Activated naive CD8-positive, alpha-beta T cell treated with anti-CD3 and anti-CD28 coated beads, Interleukin-2, amount 50 U/mL, for 24 hours (primary cell): ENCODE results near the gene PIEZO2.

Experiments used
- ATAC-seq: fragments of 150-1000 bp; cut with Tn5 transposase; one replicate; pipeline ENCODE4 v1.10.0; 2021
- DNase-seq: peaks from one replicate; pipeline ENCODE4 v3.0.0; 2021
- H3K27ac Mint-ChIP-seq: one replicate; pipeline ENCODE4 v1.8.0; 2021; ENCODE audit warnings: mild to moderate bottlenecking, mixed read lengths
- H3K27me3 Mint-ChIP-seq: one replicate; pipeline ENCODE4 v1.8.0; 2021; ENCODE audit warnings: mixed read lengths
- H3K36me3 Mint-ChIP-seq: one replicate; pipeline ENCODE4 v1.8.0; 2021; ENCODE audit warnings: low read depth, mixed read lengths
- H3K4me1 Mint-ChIP-seq: one replicate; pipeline ENCODE4 v1.8.0; 2021; ENCODE audit warnings: mixed read lengths
- H3K4me3 Mint-ChIP-seq: one replicate; pipeline ENCODE4 v1.8.0; 2021; ENCODE audit warnings: mild to moderate bottlenecking, moderate library complexity, mixed read lengths
- H3K9me3 Mint-ChIP-seq: one replicate; pipeline ENCODE4 v1.8.0; 2021; ENCODE audit warnings: mixed read lengths

PIEZO2 gene

DNA sequence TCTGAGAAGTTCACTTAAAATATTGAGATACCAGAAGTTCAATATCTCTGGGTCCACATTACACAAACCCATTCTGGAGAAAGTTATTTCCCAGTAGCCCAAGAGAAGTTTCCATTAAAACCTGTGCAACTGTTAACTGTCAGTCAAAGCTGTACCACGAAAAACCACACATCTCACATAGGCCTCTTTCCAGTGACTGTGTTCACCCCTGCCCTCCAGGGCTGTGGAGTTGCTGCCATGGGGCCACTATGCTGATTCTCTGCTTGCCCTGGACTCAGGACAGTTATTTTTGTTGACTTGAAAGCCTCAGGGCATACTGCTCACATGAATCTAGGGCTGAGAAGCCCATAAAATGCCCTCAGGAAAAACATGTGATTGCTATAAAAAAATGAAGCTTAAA, 153.8 kb downstream of the PIEZO2 start:
- H3K36me3 Mint-ChIP-seq = peaks cover 2% of the 10 kb centered on the region
- H3K27ac Mint-ChIP-seq = no peak overlapping the region
- no peaks in the 10 kb centered on the region for H3K4me1 Mint-ChIP-seq
- ATAC-seq (no peak), DNase-seq (no peak)
- H3K4me3 Mint-ChIP-seq = no peak overlapping the region
- H3K27me3 Mint-ChIP-seq = peaks cover 3% of the 10 kb centered on the region
- H3K9me3 Mint-ChIP-seq = peaks cover 25% of the 10 kb centered on the region

- DNase-seq = no peak
- Mint-ChIP-seq H3K4me1 (no peaks in the 10 kb centered on the region), H3K36me3 (no peaks in the 10 kb centered on the region), H3K27ac (no peak overlapping the region), H3K9me3 (peaks cover 21% of the 10 kb centered on the region), H3K27me3 (peaks cover 1% of the 10 kb centered on the region), H3K4me3 (no peak overlapping the region)
- no peak for ATAC-seq
Observed at GRCh38 chr18:10989486-10989885, 159.9 kb downstream of the PIEZO2 start.

- peaks cover 34% of the 10 kb centered on the region for H3K9me3 Mint-ChIP-seq
- no peak overlapping the region for H3K27ac Mint-ChIP-seq
- DNase-seq = no peak
- H3K4me3 Mint-ChIP-seq = no peak overlapping the region
- no peaks in the 10 kb centered on the region for H3K4me1 Mint-ChIP-seq
- no peaks in the 10 kb centered on the region for H3K36me3 Mint-ChIP-seq
- no peak for ATAC-seq
- peaks cover 1% of the 10 kb centered on the region for H3K27me3 Mint-ChIP-seq
Observed at GRCh38 chr18:10985689-10986088, 163.7 kb downstream of the PIEZO2 start.

GRCh38 chr18:10979411-10979810, 170.0 kb downstream of the PIEZO2 start:
- Mint-ChIP-seq H3K27ac (no peak overlapping the region), H3K9me3 (peaks cover 17% of the 10 kb centered on the region), H3K36me3 (no peaks in the 10 kb centered on the region), H3K27me3 (no peaks in the 10 kb centered on the region), H3K4me1 (no peaks in the 10 kb centered on the region), H3K4me3 (no peak overlapping the region)
- DNase-seq (no peak), ATAC-seq (no peak)

DNA sequence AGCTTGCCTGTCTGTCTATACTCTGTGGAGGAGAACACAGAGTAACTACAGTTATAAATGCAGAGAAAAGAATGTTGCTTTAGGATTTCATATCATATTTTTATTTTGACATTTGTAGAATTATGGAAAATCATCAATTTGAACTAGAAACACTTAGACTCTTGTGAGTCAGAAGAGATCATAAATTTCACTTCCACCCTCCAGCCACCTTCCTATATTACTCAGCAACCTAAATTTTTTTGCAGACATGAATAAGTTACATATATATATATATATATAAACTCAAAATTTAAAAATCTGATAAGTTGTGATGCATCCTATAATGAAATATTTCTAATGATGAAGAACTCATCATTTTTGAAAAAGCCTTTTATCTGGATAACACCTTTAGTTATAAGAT, 172.3 kb downstream of the PIEZO2 start:
- no peak for DNase-seq
- Mint-ChIP-seq H3K4me1 (no peaks in the 10 kb centered on the region), H3K9me3 (peaks cover 4% of the 10 kb centered on the region), H3K4me3 (no peak overlapping the region), H3K27ac (no peak overlapping the region), H3K27me3 (no peaks in the 10 kb centered on the region), H3K36me3 (no peaks in the 10 kb centered on the region)
- ATAC-seq = no peak

- H3K4me1 Mint-ChIP-seq = no peaks in the 10 kb centered on the region
- H3K4me3 Mint-ChIP-seq = no peak overlapping the region
- no peak overlapping the region for H3K27ac Mint-ChIP-seq
- no peaks in the 10 kb centered on the region for H3K36me3 Mint-ChIP-seq
- no peak for ATAC-seq
- no peak for DNase-seq
- peaks cover 3% of the 10 kb centered on the region for H3K27me3 Mint-ChIP-seq
- peaks cover 5% of the 10 kb centered on the region for H3K9me3 Mint-ChIP-seq
Observed at GRCh38 chr18:10973567-10974203, 175.7 kb downstream of the PIEZO2 start.

- Mint-ChIP-seq H3K27me3 (peaks cover 3% of the 10 kb centered on the region), H3K9me3 (peaks cover 5% of the 10 kb centered on the region)
Observed at GRCh38 chr18:10971717-10972116, 177.7 kb downstream of the PIEZO2 start.

DNA sequence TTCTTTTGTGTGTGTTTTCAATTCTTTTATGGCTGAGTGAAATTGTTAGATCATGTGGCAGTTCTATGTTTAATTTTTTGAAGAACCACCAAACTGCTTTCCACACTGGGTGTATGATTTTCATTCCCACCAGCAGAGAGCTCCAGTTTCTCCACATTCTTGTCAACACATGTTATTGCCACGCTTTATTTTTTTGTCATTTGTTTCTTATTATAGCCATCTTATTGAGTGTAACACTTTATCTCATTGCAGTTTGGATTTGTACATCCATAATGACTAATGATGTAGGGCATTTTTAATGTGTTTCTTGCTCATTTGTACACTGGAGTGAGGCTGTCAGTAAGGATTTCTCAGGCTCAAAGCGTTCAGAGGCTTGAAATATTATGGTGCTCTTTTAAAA, 184.2 kb downstream of the PIEZO2 start:
- Mint-ChIP-seq H3K9me3 (peaks cover 5% of the 10 kb centered on the region), H3K36me3 (no peaks in the 10 kb centered on the region), H3K4me3 (no peak overlapping the region), H3K27ac (no peak overlapping the region), H3K4me1 (no peaks in the 10 kb centered on the region), H3K27me3 (peaks cover 3% of the 10 kb centered on the region)
- ATAC-seq = no peak
- no peak for DNase-seq

More at GRCh38 chr18:10971717-10972116, 177.7 kb downstream of the PIEZO2 start:
- DNase-seq (no peak), ATAC-seq (no peak)
- no peaks in the 10 kb centered on the region for H3K36me3 Mint-ChIP-seq
- no peak overlapping the region for H3K27ac Mint-ChIP-seq
- no peak overlapping the region for H3K4me3 Mint-ChIP-seq
- H3K4me1 Mint-ChIP-seq = no peaks in the 10 kb centered on the region

- ATAC-seq (no peak), DNase-seq (no peak)
- no peaks in the 10 kb centered on the region for H3K4me1 Mint-ChIP-seq
- no peak overlapping the region for H3K4me3 Mint-ChIP-seq
- H3K27ac Mint-ChIP-seq = no peak overlapping the region
- H3K27me3 Mint-ChIP-seq = no peaks in the 10 kb centered on the region
- H3K36me3 Mint-ChIP-seq = no peaks in the 10 kb centered on the region
- H3K9me3 Mint-ChIP-seq = no peaks in the 10 kb centered on the region
Observed at GRCh38 chr18:10953672-10954071, 195.7 kb downstream of the PIEZO2 start.

DNA sequence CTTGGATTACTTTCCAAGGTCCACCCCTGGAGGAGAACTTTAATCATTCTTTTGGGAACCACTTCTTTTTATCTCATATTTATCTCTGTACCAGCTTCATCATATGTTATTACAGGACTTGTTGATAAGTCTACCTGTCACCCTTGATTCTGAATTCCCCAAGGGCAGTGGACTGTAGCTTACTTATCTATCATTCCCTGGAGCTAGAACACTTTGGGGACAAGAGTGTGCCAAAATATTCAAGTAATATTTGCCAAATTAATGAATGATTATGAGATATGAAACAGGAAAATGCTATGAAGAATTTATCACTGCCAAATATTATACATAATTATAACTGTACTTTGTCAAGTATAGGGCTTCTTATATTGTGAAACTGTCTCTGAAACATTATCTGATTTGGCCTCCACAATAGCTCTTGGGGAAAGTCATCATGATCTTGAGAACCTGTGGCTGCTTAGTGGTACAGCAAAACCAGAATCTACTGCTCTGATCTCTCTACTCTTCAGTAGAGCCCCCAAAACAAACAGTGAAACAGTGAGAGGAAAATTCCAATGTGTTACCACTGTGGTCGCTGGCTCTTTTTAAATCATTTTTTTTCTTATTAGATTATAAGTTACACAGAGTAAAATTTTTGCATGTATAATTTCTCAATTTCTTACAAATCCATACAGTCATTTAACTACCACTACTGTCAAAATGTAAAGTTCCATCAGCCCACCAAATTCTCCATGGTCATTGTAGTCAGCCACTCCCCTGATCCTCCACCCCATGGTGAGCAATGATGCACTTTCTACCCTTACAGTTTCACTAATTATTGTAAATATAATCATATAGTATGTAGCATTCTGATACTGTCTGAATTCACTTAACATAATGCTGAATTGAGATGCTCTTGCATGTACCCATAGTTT, 197.5 kb downstream of the PIEZO2 start:
- Mint-ChIP-seq H3K36me3 (no peaks in the 10 kb centered on the region), H3K9me3 (no peaks in the 10 kb centered on the region), H3K4me1 (no peaks in the 10 kb centered on the region), H3K27ac (no peak overlapping the region), H3K27me3 (no peaks in the 10 kb centered on the region), H3K4me3 (no peak overlapping the region)
- DNase-seq (no peak), ATAC-seq (no peak)

DNA sequence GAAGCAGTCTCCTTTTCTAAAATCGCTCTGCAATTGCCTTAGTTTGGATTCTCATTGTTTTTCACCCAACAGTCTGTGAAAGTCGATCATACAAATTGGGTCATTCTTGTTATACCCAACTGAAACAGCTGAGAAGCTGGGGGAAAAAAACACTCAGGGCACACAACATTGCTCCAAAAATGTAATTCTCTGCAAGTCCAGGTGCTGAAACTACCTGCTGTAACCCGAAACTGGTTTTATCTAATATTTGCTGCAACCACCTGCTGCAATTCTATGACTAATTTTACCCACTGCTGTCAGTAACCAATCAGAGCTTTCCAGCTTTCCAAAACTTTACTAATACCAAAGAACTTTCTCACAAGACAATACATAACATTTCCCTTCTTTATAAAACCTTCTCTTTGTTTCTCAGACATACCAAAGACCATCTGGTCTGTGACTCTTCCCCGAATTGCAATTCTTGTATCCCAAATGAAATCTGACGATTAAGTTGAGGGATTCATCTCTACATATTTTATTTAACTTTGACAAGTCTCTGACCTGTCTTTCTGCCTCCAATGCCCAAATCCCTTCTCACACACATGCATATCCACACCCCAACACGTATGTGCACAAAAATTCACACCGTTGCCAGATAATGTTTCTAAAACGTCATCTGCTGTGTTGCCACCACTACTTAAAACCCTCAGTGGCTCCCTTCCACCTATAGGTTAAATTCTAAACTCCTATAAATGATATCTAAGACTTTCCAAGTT, 198.3 kb downstream of the PIEZO2 start:
- Mint-ChIP-seq H3K27me3 (no peaks in the 10 kb centered on the region), H3K36me3 (no peaks in the 10 kb centered on the region), H3K9me3 (peaks cover 3% of the 10 kb centered on the region), H3K27ac (no peak overlapping the region), H3K4me3 (no peak overlapping the region), H3K4me1 (no peaks in the 10 kb centered on the region)
- DNase-seq (no peak), ATAC-seq (no peak)

- H3K4me1 Mint-ChIP-seq = no peaks in the 10 kb centered on the region
- no peaks in the 10 kb centered on the region for H3K36me3 Mint-ChIP-seq
- DNase-seq (no peak), ATAC-seq (no peak)
- peaks cover 11% of the 10 kb centered on the region for H3K9me3 Mint-ChIP-seq
- H3K27me3 Mint-ChIP-seq = no peaks in the 10 kb centered on the region
- H3K27ac Mint-ChIP-seq = no peak overlapping the region
- H3K4me3 Mint-ChIP-seq = no peak overlapping the region
Observed at GRCh38 chr18:10950080-10950875, 199.1 kb downstream of the PIEZO2 start.

GRCh38 chr18:10949655-10950054, 199.7 kb downstream of the PIEZO2 start:
- H3K36me3 Mint-ChIP-seq = no peaks in the 10 kb centered on the region
- H3K27ac Mint-ChIP-seq = no peak overlapping the region

GRCh38 chr18:10948421-10948820, 200.9 kb downstream of the PIEZO2 start:
- Mint-ChIP-seq H3K4me3 (no peak overlapping the region), H3K27ac (no peak overlapping the region), H3K9me3 (peaks cover 26% of the 10 kb centered on the region), H3K27me3 (no peaks in the 10 kb centered on the region), H3K36me3 (no peaks in the 10 kb centered on the region), H3K4me1 (no peaks in the 10 kb centered on the region)
- ATAC-seq (no peak), DNase-seq (no peak)

More at GRCh38 chr18:10949655-10950054, 199.7 kb downstream of the PIEZO2 start:
- DNase-seq = no peak
- ATAC-seq = no peak
- peaks cover 16% of the 10 kb centered on the region for H3K9me3 Mint-ChIP-seq
- no peaks in the 10 kb centered on the region for H3K4me1 Mint-ChIP-seq
- no peak overlapping the region for H3K4me3 Mint-ChIP-seq
- no peaks in the 10 kb centered on the region for H3K27me3 Mint-ChIP-seq
